B cell (primary cell): Measurements from ENCODE around the gene ZWILCH.

ENCODE experiments used
- EZH2 ChIP-seq: IDR thresholded peaks from 2 replicates; pipeline ENCODE4 v1.6.1; 2012; ENCODE audit warnings: borderline replicate concordance, low read depth, mild to moderate bottlenecking, moderate library complexity, low read length; ENCODE audit not compliant: insufficient read depth, poor library complexity, severe bottlenecking
- TF ChIP-seq, protein P1 (sequence below): fragments of 200-600 bp; IDR thresholded peaks from one replicate; pipeline ENCODE4 v1.8.0; 2022; ENCODE audit warnings: antibody characterized with exemption, mild to moderate bottlenecking

DNA sequence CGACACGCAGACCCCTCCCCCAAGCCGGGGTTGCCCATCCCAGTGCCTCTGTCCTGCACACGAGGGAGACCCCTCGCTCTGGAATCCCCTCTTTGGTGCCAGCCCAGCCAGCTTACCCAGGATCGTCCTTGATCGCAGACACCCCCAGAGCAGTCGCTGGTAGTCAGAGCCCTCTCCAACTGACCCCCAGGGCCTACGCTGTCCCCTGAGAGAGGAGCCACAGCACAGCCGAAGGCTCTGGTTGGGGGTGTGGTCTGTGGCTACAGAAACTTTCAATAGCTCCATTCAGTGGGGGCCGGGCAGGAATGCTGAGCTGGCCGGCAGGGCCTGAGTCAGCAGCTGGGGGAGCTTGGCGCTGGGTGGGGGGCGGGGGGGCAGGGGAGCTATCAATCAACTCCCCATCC lies 60.6 kb downstream of the ZWILCH start, which contains the start of gene LCTL:
- TF ChIP-seq, protein P1, sequence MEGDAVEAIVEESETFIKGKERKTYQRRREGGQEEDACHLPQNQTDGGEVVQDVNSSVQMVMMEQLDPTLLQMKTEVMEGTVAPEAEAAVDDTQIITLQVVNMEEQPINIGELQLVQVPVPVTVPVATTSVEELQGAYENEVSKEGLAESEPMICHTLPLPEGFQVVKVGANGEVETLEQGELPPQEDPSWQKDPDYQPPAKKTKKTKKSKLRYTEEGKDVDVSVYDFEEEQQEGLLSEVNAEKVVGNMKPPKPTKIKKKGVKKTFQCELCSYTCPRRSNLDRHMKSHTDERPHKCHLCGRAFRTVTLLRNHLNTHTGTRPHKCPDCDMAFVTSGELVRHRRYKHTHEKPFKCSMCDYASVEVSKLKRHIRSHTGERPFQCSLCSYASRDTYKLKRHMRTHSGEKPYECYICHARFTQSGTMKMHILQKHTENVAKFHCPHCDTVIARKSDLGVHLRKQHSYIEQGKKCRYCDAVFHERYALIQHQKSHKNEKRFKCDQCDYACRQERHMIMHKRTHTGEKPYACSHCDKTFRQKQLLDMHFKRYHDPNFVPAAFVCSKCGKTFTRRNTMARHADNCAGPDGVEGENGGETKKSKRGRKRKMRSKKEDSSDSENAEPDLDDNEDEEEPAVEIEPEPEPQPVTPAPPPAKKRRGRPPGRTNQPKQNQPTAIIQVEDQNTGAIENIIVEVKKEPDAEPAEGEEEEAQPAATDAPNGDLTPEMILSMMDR = no peak
- no peak for TF ChIP-seq EZH2
